ENCODE measurements around the gene ANKRD24. TPM values are rescaled to one million over a fixed set of nuclear protein-coding genes. Genes with fewer than 3 reads are reported as not detected.
"Not testable (repeated sequence)": the region's sequence is repeated elsewhere in the genome, so short reads cannot be mapped to it uniquely, and the experiment has no call there.

The ANKRD24 gene
- total and polyA plus RNA-seq, 4 donors: 0.28 to 2.5 (median 1.4) TPM

DNA sequence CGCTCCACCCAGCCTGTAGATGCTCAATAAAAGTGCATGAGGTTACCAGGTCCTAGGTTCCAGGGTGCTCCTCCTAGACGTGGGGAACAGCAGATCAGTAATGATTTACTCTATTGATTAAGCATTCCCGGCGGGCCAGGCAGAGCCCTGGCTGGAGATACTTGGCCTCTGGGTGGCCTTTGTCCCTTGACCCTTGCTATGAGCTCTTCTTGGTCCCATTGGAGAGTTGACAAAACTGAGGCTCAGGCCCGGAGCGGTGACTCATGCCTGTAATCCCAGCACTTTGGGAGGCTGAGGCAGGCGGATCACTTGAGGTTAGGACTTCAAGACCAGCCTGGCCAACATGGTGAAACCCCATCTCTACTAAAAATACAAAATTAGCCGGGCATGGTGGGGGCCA is 24.5 kb upstream of the ANKRD24 start:
- H3K36me3 ChIP-seq (ENCODE audit: control insufficient read depth in 4 of 4, insufficient read depth in 3 of 4, low read depth in 1 of 4, low read length in 3 of 4): peaks cover 12 to 32% (median 21%) of the 10 kb centered on the region in 4 donors

GRCh38 chr19:4161415-4162077 is 20.9 kb upstream of the ANKRD24 start:
- Histone ChIP-seq H3K4me3 (ENCODE audit: low read depth in 1 of 3, low read length in 3 of 3) (no peak overlapping the region), H3K9ac (ENCODE audit: low read depth in 1 of 2, low read length in 2 of 2) (no peak overlapping the region), H3K4me1 (ENCODE audit: control insufficient read depth in 4 of 4, insufficient read depth in 4 of 4, low read length in 3 of 4) (peaks cover 0 to 10% (median 9%) of the 10 kb centered on the region in 4 donors), H3K27ac (ENCODE audit: low read depth in 1 of 2, low read length in 2 of 2) (no peak overlapping the region), H3K36me3 (ENCODE audit: control insufficient read depth in 4 of 4, insufficient read depth in 3 of 4, low read depth in 1 of 4, low read length in 3 of 4) (peaks cover 20 to 58% (median 37%) of the 10 kb centered on the region in 4 donors), H3K27me3 (ENCODE audit: control insufficient read depth in 4 of 4, insufficient read depth in 4 of 4, low read length in 3 of 4) (no peaks in the 10 kb centered on the region), H3K9me3 (ENCODE audit: control insufficient read depth in 4 of 4, low read length in 3 of 4) (no peaks in the 10 kb centered on the region)
- WGBS: 77% methylated on average over 7 of the region's 7 CpGs
- no peak for DNase-seq (ENCODE audit: low spot score)
- TF ChIP-seq RAD21 (IDR thresholded peaks at IDR 0.05) (no peak), HNF4G (IDR thresholded peaks at IDR 0.05) (no peak), SP1 (IDR thresholded peaks at IDR 0.05) (no peak), FOXA1 (IDR thresholded peaks at IDR 0.05) (no peak), MAX (IDR thresholded peaks at IDR 0.05) (no peak), CTCF (IDR thresholded peaks at IDR 0.05; ENCODE audit: low read depth, low read length, missing input control) (no peak), ZBTB33 (IDR thresholded peaks at IDR 0.05) (no peak), JUND (IDR thresholded peaks at IDR 0.05) (no peak), EGR1 (IDR thresholded peaks at IDR 0.05; ENCODE audit: low read depth in 2 of 2) (no peak), GABPA (IDR thresholded peaks at IDR 0.05 in 1 of 2, conservative IDR thresholded peaks at IDR 0.05 in 1 of 2) (no peak), HNF4A (conservative IDR thresholded peaks at IDR 0.05) (no peak), TAF1 (conservative IDR thresholded peaks at IDR 0.05) (no peak), YY1 (IDR thresholded peaks at IDR 0.05) (no peak), ATF3 (IDR thresholded peaks at IDR 0.05) (no peak), NR2F2 (IDR thresholded peaks at IDR 0.05) (no peak), FOXA2 (IDR thresholded peaks at IDR 0.05) (no peak)
- TF ChIP-seq, protein P1, sequence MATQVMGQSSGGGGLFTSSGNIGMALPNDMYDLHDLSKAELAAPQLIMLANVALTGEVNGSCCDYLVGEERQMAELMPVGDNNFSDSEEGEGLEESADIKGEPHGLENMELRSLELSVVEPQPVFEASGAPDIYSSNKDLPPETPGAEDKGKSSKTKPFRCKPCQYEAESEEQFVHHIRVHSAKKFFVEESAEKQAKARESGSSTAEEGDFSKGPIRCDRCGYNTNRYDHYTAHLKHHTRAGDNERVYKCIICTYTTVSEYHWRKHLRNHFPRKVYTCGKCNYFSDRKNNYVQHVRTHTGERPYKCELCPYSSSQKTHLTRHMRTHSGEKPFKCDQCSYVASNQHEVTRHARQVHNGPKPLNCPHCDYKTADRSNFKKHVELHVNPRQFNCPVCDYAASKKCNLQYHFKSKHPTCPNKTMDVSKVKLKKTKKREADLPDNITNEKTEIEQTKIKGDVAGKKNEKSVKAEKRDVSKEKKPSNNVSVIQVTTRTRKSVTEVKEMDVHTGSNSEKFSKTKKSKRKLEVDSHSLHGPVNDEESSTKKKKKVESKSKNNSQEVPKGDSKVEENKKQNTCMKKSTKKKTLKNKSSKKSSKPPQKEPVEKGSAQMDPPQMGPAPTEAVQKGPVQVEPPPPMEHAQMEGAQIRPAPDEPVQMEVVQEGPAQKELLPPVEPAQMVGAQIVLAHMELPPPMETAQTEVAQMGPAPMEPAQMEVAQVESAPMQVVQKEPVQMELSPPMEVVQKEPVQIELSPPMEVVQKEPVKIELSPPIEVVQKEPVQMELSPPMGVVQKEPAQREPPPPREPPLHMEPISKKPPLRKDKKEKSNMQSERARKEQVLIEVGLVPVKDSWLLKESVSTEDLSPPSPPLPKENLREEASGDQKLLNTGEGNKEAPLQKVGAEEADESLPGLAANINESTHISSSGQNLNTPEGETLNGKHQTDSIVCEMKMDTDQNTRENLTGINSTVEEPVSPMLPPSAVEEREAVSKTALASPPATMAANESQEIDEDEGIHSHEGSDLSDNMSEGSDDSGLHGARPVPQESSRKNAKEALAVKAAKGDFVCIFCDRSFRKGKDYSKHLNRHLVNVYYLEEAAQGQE (IDR thresholded peaks at IDR 0.05): no peak

More for the DNA sequence above, 24.5 kb upstream of the ANKRD24 start:
- H3K4me1 ChIP-seq (ENCODE audit: control insufficient read depth in 4 of 4, insufficient read depth in 4 of 4, low read length in 3 of 4): peaks cover 0 to 17% (median 16%) of the 10 kb centered on the region in 4 donors
- 55% methylated on average over 8 of the region's 8 CpGs for WGBS
- not testable (repeated sequence) for H3K27me3 ChIP-seq (ENCODE audit: control insufficient read depth in 4 of 4, insufficient read depth in 4 of 4, low read length in 3 of 4); H3K9me3 ChIP-seq (ENCODE audit: control insufficient read depth in 4 of 4, low read length in 3 of 4); H3K9ac ChIP-seq (ENCODE audit: low read depth in 1 of 2, low read length in 2 of 2); DNase-seq (ENCODE audit: low spot score); H3K27ac ChIP-seq (ENCODE audit: low read depth in 1 of 2, low read length in 2 of 2)
- TF ChIP-seq JUND (IDR thresholded peaks at IDR 0.05) (peak; percentile 31 to 47), HNF4A (conservative IDR thresholded peaks at IDR 0.05) (peak; percentile 31 to 38), RXRA (IDR thresholded peaks at IDR 0.05) (peak; percentile 51 to 62)
- H3K4me3 ChIP-seq (ENCODE audit: low read depth in 1 of 3, low read length in 3 of 3): peak overlapping the region in 1 of 3 donors; percentile 68

Data from liver (tissue), 9 donors.